ENCODE results near the gene VTI1B. TPM values are rescaled to one million over a fixed set of nuclear protein-coding genes. Genes with fewer than 3 reads are reported as not detected.

Gene VTI1B
- total and polyA plus RNA-seq, 10 of the 15 experiments (the other 5 are each of a cell fraction or from before 2014, with no cell fraction given) = 15.0 to 117 (median 50.5) TPM

DNA sequence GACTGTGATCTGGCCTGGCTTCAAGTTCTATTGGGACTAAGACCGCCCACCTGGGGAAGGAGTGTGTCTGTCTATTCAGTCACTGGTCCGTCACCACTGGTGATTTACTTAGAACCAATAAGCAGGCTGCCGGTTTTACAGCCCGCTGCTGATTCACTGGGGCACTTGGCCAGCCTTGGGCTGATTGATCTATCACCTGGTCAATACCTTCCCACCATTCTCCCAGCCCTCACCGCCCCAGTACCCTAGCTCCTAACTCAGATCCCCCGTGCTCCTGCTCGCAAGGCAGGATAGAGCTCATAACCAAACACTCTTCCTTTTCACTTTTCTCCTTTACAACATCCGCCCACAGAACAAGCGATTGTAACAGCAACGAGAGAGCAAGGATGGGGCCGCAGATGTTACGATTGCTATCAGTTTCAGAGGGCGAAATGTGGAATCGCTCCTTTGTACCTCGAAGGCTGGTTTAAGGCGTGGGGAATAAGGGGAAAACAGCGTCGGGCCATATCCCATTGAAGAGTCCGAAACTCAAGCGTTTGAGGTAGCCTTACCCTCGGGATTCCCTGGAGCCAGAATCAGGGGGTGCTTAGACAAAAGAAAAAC, 20.5 kb upstream of the VTI1B start (continued):
- TF ChIP-seq, protein P1, sequence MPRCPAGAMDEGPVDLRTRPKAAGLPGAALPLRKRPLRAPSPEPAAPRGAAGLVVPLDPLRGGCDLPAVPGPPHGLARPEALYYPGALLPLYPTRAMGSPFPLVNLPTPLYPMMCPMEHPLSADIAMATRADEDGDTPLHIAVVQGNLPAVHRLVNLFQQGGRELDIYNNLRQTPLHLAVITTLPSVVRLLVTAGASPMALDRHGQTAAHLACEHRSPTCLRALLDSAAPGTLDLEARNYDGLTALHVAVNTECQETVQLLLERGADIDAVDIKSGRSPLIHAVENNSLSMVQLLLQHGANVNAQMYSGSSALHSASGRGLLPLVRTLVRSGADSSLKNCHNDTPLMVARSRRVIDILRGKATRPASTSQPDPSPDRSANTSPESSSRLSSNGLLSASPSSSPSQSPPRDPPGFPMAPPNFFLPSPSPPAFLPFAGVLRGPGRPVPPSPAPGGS (IDR thresholded peaks at IDR 0.05; ENCODE audit: borderline replicate concordance, insufficient read depth, low read depth, low read length, poor library complexity, severe bottlenecking) = no peak
- TF ChIP-seq NFYA (IDR thresholded peaks at IDR 0.05; ENCODE audit: borderline replicate concordance, low read depth, low read length) (peak; percentile 71; the same call in 1 of the 2 replicates), NRF1 (conservative IDR thresholded peaks at IDR 0.05; ENCODE audit: low read depth, low read length) (no peak), BMI1 (IDR thresholded peaks at IDR 0.05; ENCODE audit: borderline replicate concordance) (no peak), NBN (IDR thresholded peaks at IDR 0.05) (no peak), TBL1XR1 (IDR thresholded peaks at IDR 0.05; ENCODE audit: low read depth, low read length) (no peak), BACH1 (IDR thresholded peaks at IDR 0.05; ENCODE audit: borderline replicate concordance) (no peak), FOXM1 (IDR thresholded peaks at IDR 0.05; ENCODE audit: low read depth, low read length) (no peak), EZH2 (IDR thresholded peaks at IDR 0.05; ENCODE audit: borderline replicate concordance, control insufficient read depth, low read depth, low read length) (no peak), HDAC2 (IDR thresholded peaks at IDR 0.05) (no peak), TARDBP (IDR thresholded peaks at IDR 0.05; ENCODE audit: borderline replicate concordance) (no peak), EP300 (IDR thresholded peaks at IDR 0.05; ENCODE audit: borderline replicate concordance in 1 of 2, control insufficient read depth in 1 of 2, low read depth in 2 of 2, low read length in 2 of 2) (no peak), RBBP5 (conservative IDR thresholded peaks at IDR 0.05) (no peak), CBX3 (IDR thresholded peaks at IDR 0.05; ENCODE audit: borderline replicate concordance, low read depth) (no peak), NR2C2 (IDR thresholded peaks at IDR 0.05; ENCODE audit: borderline replicate concordance, control insufficient read depth, insufficient read length, low read depth) (no peak), SMC3 (IDR thresholded peaks at IDR 0.05; ENCODE audit: borderline replicate concordance, low read length) (no peak), TAF1 (IDR thresholded peaks at IDR 0.05; ENCODE audit: borderline replicate concordance, low read depth, low read length) (no peak), TCF12 (IDR thresholded peaks at IDR 0.05; ENCODE audit: low read depth, low read length) (no peak), MEF2B (IDR thresholded peaks at IDR 0.05; ENCODE audit: partially characterized antibody, poor library complexity, severe bottlenecking) (no peak), GABPA (IDR thresholded peaks at IDR 0.05; ENCODE audit: low read depth) (no peak), RAD21 (IDR thresholded peaks at IDR 0.05; ENCODE audit: insufficient read depth, low read depth, low read length) (no peak), SIN3A (IDR thresholded peaks at IDR 0.05; ENCODE audit: low read depth, low read length) (0 out of 2 replicates have a peak, but pooled peaks have one; percentile 19)
- TF ChIP-seq, protein P2, sequence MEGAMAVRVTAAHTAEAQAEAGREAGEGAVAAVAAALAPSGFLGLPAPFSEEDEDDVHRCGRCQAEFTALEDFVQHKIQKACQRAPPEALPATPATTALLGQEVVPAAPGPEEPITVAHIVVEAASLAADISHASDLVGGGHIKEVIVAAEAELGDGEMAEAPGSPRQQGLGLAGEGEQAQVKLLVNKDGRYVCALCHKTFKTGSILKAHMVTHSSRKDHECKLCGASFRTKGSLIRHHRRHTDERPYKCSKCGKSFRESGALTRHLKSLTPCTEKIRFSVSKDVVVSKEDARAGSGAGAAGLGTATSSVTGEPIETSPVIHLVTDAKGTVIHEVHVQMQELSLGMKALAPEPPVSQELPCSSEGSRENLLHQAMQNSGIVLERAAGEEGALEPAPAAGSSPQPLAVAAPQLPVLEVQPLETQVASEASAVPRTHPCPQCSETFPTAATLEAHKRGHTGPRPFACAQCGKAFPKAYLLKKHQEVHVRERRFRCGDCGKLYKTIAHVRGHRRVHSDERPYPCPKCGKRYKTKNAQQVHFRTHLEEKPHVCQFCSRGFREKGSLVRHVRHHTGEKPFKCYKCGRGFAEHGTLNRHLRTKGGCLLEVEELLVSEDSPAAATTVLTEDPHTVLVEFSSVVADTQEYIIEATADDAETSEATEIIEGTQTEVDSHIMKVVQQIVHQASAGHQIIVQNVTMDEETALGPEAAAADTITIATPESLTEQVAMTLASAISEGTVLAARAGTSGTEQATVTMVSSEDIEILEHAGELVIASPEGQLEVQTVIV (IDR thresholded peaks at IDR 0.05; ENCODE audit: borderline replicate concordance, partially characterized antibody) = no peak
- TF ChIP-seq, protein P3, sequence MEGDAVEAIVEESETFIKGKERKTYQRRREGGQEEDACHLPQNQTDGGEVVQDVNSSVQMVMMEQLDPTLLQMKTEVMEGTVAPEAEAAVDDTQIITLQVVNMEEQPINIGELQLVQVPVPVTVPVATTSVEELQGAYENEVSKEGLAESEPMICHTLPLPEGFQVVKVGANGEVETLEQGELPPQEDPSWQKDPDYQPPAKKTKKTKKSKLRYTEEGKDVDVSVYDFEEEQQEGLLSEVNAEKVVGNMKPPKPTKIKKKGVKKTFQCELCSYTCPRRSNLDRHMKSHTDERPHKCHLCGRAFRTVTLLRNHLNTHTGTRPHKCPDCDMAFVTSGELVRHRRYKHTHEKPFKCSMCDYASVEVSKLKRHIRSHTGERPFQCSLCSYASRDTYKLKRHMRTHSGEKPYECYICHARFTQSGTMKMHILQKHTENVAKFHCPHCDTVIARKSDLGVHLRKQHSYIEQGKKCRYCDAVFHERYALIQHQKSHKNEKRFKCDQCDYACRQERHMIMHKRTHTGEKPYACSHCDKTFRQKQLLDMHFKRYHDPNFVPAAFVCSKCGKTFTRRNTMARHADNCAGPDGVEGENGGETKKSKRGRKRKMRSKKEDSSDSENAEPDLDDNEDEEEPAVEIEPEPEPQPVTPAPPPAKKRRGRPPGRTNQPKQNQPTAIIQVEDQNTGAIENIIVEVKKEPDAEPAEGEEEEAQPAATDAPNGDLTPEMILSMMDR (IDR thresholded peaks at IDR 0.05 in 2 of 3, conservative IDR thresholded peaks at IDR 0.05 in 1 of 3; ENCODE audit: control insufficient read depth in 2 of 3, extremely low read depth in 1 of 3, insufficient read depth in 1 of 3, low read depth in 3 of 3, low read length in 3 of 3) = no peak

Data from GM12878 (cell line).